GM23338 (cell line): Measurements from ENCODE around the gene CEACAM3. TPM values are rescaled to one million over a fixed set of nuclear protein-coding genes. Genes with fewer than 3 reads are reported as not detected.

Experiments used
- ATAC-seq: fragments of 200-7000 bp; cut with Tn5 transposase; 3 replicates; pipeline ENCODE4 v1.9.1; 2020
- DNase-seq: peaks from one replicate; pipeline ENCODE4 v3.0.0-alpha.2; 2015; ENCODE audit warnings: low spot score
- H2AFZ ChIP-seq: fragments of 200-600 bp; sonication (generic); 2 replicates; pipeline ENCODE4 v1.8.0; 2016; ENCODE audit warnings: antibody characterized with exemption, mild to moderate bottlenecking, moderate library complexity
- H3F3A ChIP-seq: fragments of 200-600 bp; sonication (generic); replicated peaks from 2 replicates; pipeline ENCODE4 v1.8.0; 2017; ENCODE audit warnings: antibody characterized with exemption, mixed run types, low read depth
- H3K27ac ChIP-seq: fragments of 200-600 bp; sonication (generic); 2 replicates; pipeline ENCODE4 v1.6.1; 2016; ENCODE audit warnings: low read depth
- H3K27me3 ChIP-seq: fragments of 200-600 bp; sonication (generic); 2 replicates; pipeline ENCODE4 v1.8.0; 2016; ENCODE audit warnings: mild to moderate bottlenecking, mixed run types, moderate library complexity; ENCODE audit not compliant: insufficient read depth
- H3K36me3 ChIP-seq: fragments of 200-600 bp; sonication (generic); 2 replicates; pipeline ENCODE4 v1.8.0; 2016; ENCODE audit warnings: mild to moderate bottlenecking; ENCODE audit not compliant: insufficient read depth
- H3K4me1 ChIP-seq: fragments of 200-600 bp; sonication (generic); 2 replicates; pipeline ENCODE4 v1.8.0; 2016; ENCODE audit warnings: mild to moderate bottlenecking, moderate library complexity; ENCODE audit not compliant: insufficient read depth
- H3K4me2 ChIP-seq: fragments of 200-600 bp; sonication (generic); 2 replicates; pipeline ENCODE4 v1.7.1; 2017; ENCODE audit warnings: mixed run types
- H3K4me3 ChIP-seq: fragments of 200-600 bp; sonication (generic); 2 replicates; pipeline ENCODE4 v1.6.1; 2016; ENCODE audit warnings: mixed run types
- H3K79me2 ChIP-seq: fragments of 200-600 bp; sonication (generic); replicated peaks from 2 replicates; pipeline ENCODE4 v1.8.0; 2017; ENCODE audit warnings: mild to moderate bottlenecking; ENCODE audit not compliant: insufficient read depth
- H3K9me2 ChIP-seq: fragments of 200-600 bp; sonication (generic); 2 replicates; pipeline ENCODE4 v1.8.0; 2017; ENCODE audit not compliant: insufficient read depth
- H4K20me1 ChIP-seq: fragments of 200-600 bp; sonication (generic); replicated peaks from 2 replicates; pipeline ENCODE4 v1.8.0; 2017; ENCODE audit warnings: mild to moderate bottlenecking; ENCODE audit not compliant: insufficient read depth
- H3K27ac Mint-ChIP-seq: 2 replicates; pipeline ENCODE4 v1.8.0; 2020; ENCODE audit warnings: inconsistent platforms, mild to moderate bottlenecking, moderate library complexity, mixed read lengths
- H3K27me3 Mint-ChIP-seq: 3 replicates; pipeline ENCODE4 v1.8.0; 2022; ENCODE audit warnings: low read depth, mild to moderate bottlenecking, moderate library complexity, mixed read lengths, inconsistent platforms; ENCODE audit not compliant: insufficient read depth, poor library complexity
- H3K36me3 Mint-ChIP-seq: 3 replicates; pipeline ENCODE4 v1.8.0; 2021; ENCODE audit warnings: low read depth, mild to moderate bottlenecking, inconsistent platforms, moderate library complexity, mixed read lengths
- H3K4me1 Mint-ChIP-seq: 3 replicates; pipeline ENCODE4 v1.8.0; 2020; ENCODE audit warnings: mild to moderate bottlenecking, inconsistent platforms, mixed read lengths
- H3K4me3 Mint-ChIP-seq: 3 replicates; pipeline ENCODE4 v1.8.0; 2021; ENCODE audit warnings: moderate library complexity, mild to moderate bottlenecking, inconsistent platforms, mixed read lengths
- H3K9me3 Mint-ChIP-seq: 3 replicates; pipeline ENCODE4 v1.8.0; 2020; ENCODE audit warnings: moderate library complexity, mild to moderate bottlenecking, inconsistent platforms, mixed read lengths
- ETS1 ChIP-seq: IDR thresholded peaks from 2 replicates; pipeline ENCODE4 v1.6.1; 2016; ENCODE audit warnings: antibody characterized with exemption
- EZH2 ChIP-seq: fragments of 200-600 bp; sonication (generic); IDR thresholded peaks from one replicate; pipeline ENCODE4 v1.8.0; 2017; ENCODE audit warnings: antibody characterized with exemption, mild to moderate bottlenecking, low read depth; ENCODE audit not compliant: unreplicated experiment
- EZH2phosphoT487 ChIP-seq: fragments of 200-600 bp; sonication (generic); IDR thresholded peaks from one replicate; pipeline ENCODE4 v1.8.1; 2018; ENCODE audit warnings: antibody characterized with exemption; ENCODE audit not compliant: unreplicated experiment
- JUNB ChIP-seq: IDR thresholded peaks from one replicate; pipeline ENCODE4 v1.6.1; 2016; ENCODE audit warnings: antibody characterized with exemption; ENCODE audit not compliant: unreplicated experiment
- POLR2AphosphoS5 ChIP-seq: IDR thresholded peaks from 2 replicates; pipeline ENCODE4 v1.6.1; 2016; ENCODE audit warnings: antibody characterized with exemption, low read depth
- REST ChIP-seq: IDR thresholded peaks from one replicate; pipeline ENCODE4 v1.6.1; 2018; ENCODE audit warnings: antibody characterized with exemption; ENCODE audit not compliant: unreplicated experiment
- STAT1 ChIP-seq: IDR thresholded peaks from one replicate; pipeline ENCODE4 v1.6.1; 2016; ENCODE audit warnings: antibody characterized with exemption; ENCODE audit not compliant: unreplicated experiment
- ZNF114 ChIP-seq: fragments of 250-450 bp; sonication (Bioruptor Pico); IDR thresholded peaks from 2 replicates; pipeline ENCODE4 v1.5.0; 2020; ENCODE audit warnings: mild to moderate bottlenecking, moderate library complexity
- ZNF331 ChIP-seq: fragments of 250-450 bp; sonication (Bioruptor Pico); IDR thresholded peaks from 2 replicates; pipeline ENCODE4 v1.5.0; 2020; ENCODE audit warnings: low read depth, mild to moderate bottlenecking, moderate library complexity
- polyA plus RNA-seq: library from polyadenylated mRNA; unstranded; fragments of >200 nt; fragmentation: Nextera tagmentation; extraction: Ambion mirVana; gene quantifications from 2 replicates; pipeline ENCODE4 v1.2.1, GENCODE V29; 2016
- total RNA-seq: library from RNA; depleted of rRNA; stranded (reverse); fragments of >200 nt; shearing (Covaris generic); gene quantifications from 2 replicates; pipeline ENCODE4 v1.2.3, GENCODE V29; 2014; rRNA removed

Gene CEACAM3
- total and polyA plus RNA-seq, 2 experiments from 2014 or later: not detected

- Histone ChIP-seq H3K4me2 (peak overlapping the region; percentile 99), H3K4me3 (peak overlapping the region; percentile 69), H3F3A (peaks cover 49% of the 10 kb centered on the region), H3K4me1 (peaks cover 38% of the 10 kb centered on the region), H3K27ac (peak overlapping the region; percentile 98), H2AFZ (no peak overlapping the region), H4K20me1 (peaks cover 43% of the 10 kb centered on the region), H3K27me3 (no peaks in the 10 kb centered on the region), H3K79me2 (peaks cover 53% of the 10 kb centered on the region), H3K9me2 (no peaks in the 10 kb centered on the region), H3K36me3 (peaks cover 48% of the 10 kb centered on the region)
- DNase-seq: no peak
- ATAC-seq: no peak
- Mint-ChIP-seq H3K27me3 (peaks cover 28% of the 10 kb centered on the region), H3K27ac (peak overlapping the region; percentile 99), H3K36me3 (peaks cover 52% of the 10 kb centered on the region), H3K4me3 (peak overlapping the region; percentile 85), H3K4me1 (peaks cover 42% of the 10 kb centered on the region), H3K9me3 (peaks cover 3% of the 10 kb centered on the region; the same call in 1 of the 3 replicates)
- TF ChIP-seq ZNF331 (CRISPR knock-in tag) (no peak), REST (no peak), STAT1 (no peak), EZH2phosphoT487 (no peak), POLR2AphosphoS5 (no peak), ZNF114 (CRISPR knock-in tag) (no peak), ETS1 (no peak), EZH2 (no peak), JUNB (no peak)
These were observed 64.2 kb downstream of the CEACAM3 start for GRCh38 chr19:41860419-41861115.

Other genes starting within 250 kb of the CEACAM3 start
- not detected in 2 replicates for gene CEACAM21, start 220.4 kb upstream of the CEACAM3 start, total RNA-seq
- not detected in 2 replicates for gene CEACAM21, start 220.4 kb upstream of the CEACAM3 start, polyA plus RNA-seq
- not detected in 2 replicates for gene CEACAM4, start 169.5 kb upstream of the CEACAM3 start, total RNA-seq
- gene CEACAM4, start 169.5 kb upstream of the CEACAM3 start, polyA plus RNA-seq: not detected in 2 replicates
- gene CEACAM7, start 108.3 kb upstream of the CEACAM3 start, total RNA-seq: 0.24 and 0.50 TPM in 2 replicates
- not detected in 2 replicates for gene CEACAM7, start 108.3 kb upstream of the CEACAM3 start, polyA plus RNA-seq
- gene CEACAM5, start 88.0 kb upstream of the CEACAM3 start, total RNA-seq: not detected in 2 replicates
- not detected in 2 replicates for gene CEACAM5, start 88.0 kb upstream of the CEACAM3 start, polyA plus RNA-seq
- not detected in 2 replicates for gene CEACAM6, start 41.1 kb upstream of the CEACAM3 start, total RNA-seq
- gene CEACAM6, start 41.1 kb upstream of the CEACAM3 start, polyA plus RNA-seq: not detected in 2 replicates
- gene LYPD4, start 48.1 kb downstream of the CEACAM3 start, total RNA-seq: not detected in 2 replicates
- gene LYPD4, start 48.1 kb downstream of the CEACAM3 start, polyA plus RNA-seq: not detected in 2 replicates
- 0.21 TPM in 1 of 2 replicates, not detected in the other for gene DMRTC2, start 48.5 kb downstream of the CEACAM3 start, total RNA-seq
- gene DMRTC2, start 48.5 kb downstream of the CEACAM3 start, polyA plus RNA-seq: not detected in 2 replicates
- gene RPS19, start 63.7 kb downstream of the CEACAM3 start, total RNA-seq: 631 and 1,798 TPM in 2 replicates
- 4,053 and 4,073 TPM in 2 replicates for gene RPS19, start 63.7 kb downstream of the CEACAM3 start, polyA plus RNA-seq
- not detected in 2 replicates for gene CD79A, start 80.7 kb downstream of the CEACAM3 start, total RNA-seq
- 0.27 and 0.47 TPM in 2 replicates for gene CD79A, start 80.7 kb downstream of the CEACAM3 start, polyA plus RNA-seq
- gene ARHGEF1, start 86.6 kb downstream of the CEACAM3 start, total RNA-seq: 36.8 and 44.7 TPM in 2 replicates
- gene ARHGEF1, start 86.6 kb downstream of the CEACAM3 start, polyA plus RNA-seq: 41.3 and 50.8 TPM in 2 replicates
- 0.69 TPM in 1 of 2 replicates, not detected in the other for gene ERFL, start 131.9 kb downstream of the CEACAM3 start, total RNA-seq
- gene ERFL, start 131.9 kb downstream of the CEACAM3 start, polyA plus RNA-seq: 0.14 TPM in 1 of 2 replicates, not detected in the other
- 113 and 151 TPM in 2 replicates for gene RABAC1, start 162.7 kb downstream of the CEACAM3 start, total RNA-seq
- gene RABAC1, start 162.7 kb downstream of the CEACAM3 start, polyA plus RNA-seq: 206 and 215 TPM in 2 replicates
- 33.1 and 37.3 TPM in 2 replicates for gene ATP1A3, start 197.6 kb downstream of the CEACAM3 start, total RNA-seq
- gene ATP1A3, start 197.6 kb downstream of the CEACAM3 start, polyA plus RNA-seq: 11.0 and 11.5 TPM in 2 replicates